ENCODE results near the gene ICAM1. TPM values are rescaled to one million over a fixed set of nuclear protein-coding genes. Genes with fewer than 3 reads are reported as not detected.
"Not testable (repeated sequence)": the region's sequence is repeated elsewhere in the genome, so short reads cannot be mapped to it uniquely, and the experiment has no call there.

ICAM1 gene
- total RNA-seq, 1 donor from 2014 or later, result 0.41 TPM

DNA sequence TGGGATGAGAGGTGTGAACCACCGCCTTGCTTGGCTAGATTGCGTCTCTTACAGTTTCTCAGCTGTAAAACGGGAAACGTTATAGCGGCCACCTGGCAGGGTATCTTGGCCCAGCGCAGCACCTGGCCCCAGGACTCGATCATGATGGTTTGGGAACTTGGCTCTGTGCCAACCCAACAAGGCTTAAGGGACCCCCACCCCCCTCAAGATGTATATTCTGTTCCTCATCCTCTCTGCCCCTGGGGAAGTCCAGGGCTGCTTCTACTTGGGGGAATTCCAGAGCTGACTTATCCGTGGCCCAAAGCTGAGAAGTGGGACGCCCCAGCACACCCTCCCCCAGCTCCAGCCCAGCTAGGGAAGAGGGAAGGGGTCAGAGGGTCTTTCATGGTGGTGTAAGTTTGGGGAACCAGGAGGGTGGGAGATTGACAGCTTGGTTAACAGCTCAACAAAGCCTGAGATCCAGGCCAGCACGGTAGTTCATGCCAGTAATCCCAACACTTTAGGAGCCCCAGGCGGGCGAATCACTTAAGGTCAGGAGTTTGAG, 695 bp downstream of the ICAM1 start:
- DNase-seq (ENCODE audit: low spot score in 2 of 2), result no peak
- no peak for FAIRE-seq

DNA sequence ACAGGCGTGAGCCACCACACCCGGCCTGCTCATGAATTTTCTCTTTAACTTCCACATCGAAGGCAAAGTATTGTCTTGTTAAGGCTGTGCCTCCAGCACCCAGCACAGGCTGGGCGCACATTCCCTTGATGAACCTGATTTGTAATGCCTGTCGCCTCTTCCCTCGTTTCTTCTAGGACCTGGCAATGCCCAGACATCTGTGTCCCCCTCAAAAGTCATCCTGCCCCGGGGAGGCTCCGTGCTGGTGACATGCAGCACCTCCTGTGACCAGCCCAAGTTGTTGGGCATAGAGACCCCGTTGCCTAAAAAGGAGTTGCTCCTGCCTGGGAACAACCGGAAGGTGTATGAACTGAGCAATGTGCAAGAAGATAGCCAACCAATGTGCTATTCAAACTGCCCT, 3.7 kb downstream of the ICAM1 start:
- no peak for FAIRE-seq

GRCh38 chr19:10277795-10278589, 7.1 kb downstream of the ICAM1 start:
- FAIRE-seq (no peak), DNase-seq (ENCODE audit: low spot score in 2 of 2) (no peak)

More for the DNA sequence above, 3.7 kb downstream of the ICAM1 start:
- no peak for DNase-seq (ENCODE audit: low spot score in 2 of 2)

- FAIRE-seq, result no peak
These were observed 8.0 kb downstream of the ICAM1 start for GRCh38 chr19:10278935-10279334.

DNA sequence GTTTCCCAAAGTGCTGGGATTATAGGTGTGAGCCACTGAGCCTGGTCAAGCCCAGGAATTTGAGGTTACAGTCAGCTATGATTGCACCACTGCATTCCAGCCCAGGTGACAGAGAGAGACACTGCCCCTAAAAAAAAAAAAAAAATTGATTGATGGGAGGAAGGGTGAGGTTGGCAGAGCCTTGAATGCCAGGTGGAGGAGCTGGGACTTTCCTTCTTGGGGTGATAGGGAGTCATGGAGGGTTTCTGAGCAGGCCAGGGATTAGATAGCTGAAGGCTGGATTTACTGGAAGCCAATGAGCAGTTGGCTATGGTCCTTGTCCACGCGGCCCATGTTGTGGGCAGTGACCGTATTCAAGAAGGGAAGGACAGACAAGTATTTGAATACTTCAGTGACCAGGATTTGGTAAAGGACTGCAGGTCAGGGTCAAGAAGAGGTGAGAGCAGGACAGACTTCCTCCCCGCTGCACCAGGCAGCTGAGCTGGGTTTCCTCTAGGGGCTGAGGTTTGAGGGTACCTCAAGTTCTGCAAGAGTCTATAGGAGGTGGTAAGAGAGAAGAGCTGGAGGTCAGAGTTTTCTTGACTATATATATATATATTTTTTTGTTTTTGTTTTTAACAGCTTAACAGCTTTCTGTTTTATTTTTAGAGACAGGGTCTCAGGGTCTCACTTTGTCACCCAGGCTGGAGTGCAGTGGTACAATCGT, 9.0 kb downstream of the ICAM1 start:
- DNase-seq (ENCODE audit: low spot score in 2 of 2), result no peak
- FAIRE-seq, result no peak

More at GRCh38 chr19:10278935-10279334, 8.0 kb downstream of the ICAM1 start:
- no peak for DNase-seq (ENCODE audit: low spot score in 2 of 2)

GRCh38 chr19:10282043-10282442, 11.1 kb downstream of the ICAM1 start:
- FAIRE-seq; DNase-seq (ENCODE audit: low spot score in 2 of 2): not testable (repeated sequence)

GRCh38 chr19:10283301-10284064, 12.6 kb downstream of the ICAM1 start:
- no peak for DNase-seq (ENCODE audit: low spot score in 2 of 2)
- FAIRE-seq, result no peak

DNA sequence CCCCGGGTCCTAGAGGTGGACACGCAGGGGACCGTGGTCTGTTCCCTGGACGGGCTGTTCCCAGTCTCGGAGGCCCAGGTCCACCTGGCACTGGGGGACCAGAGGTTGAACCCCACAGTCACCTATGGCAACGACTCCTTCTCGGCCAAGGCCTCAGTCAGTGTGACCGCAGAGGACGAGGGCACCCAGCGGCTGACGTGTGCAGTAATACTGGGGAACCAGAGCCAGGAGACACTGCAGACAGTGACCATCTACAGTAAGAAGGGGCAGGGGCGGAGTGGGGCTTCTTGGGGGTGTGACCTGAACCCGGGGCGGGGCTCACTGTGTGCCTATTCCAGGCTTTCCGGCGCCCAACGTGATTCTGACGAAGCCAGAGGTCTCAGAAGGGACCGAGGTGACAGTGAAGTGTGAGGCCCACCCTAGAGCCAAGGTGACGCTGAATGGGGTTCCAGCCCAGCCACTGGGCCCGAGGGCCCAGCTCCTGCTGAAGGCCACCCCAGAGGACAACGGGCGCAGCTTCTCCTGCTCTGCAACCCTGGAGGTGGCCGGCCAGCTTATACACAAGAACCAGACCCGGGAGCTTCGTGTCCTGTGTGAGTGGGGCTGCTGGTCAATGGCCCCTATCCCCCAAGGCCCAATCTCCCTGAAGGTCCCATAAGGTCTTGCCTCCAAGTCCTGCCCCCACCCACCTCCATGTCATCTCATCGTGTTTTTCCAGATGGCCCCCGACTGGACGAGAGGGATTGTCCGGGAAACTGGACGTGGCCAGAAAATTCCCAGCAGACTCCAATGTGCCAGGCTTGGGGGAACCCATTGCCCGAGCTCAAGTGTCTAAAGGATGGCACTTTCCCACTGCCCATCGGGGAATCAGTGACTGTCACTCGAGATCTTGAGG, 13.4 kb downstream of the ICAM1 start:
- FAIRE-seq (no peak), DNase-seq (ENCODE audit: low spot score in 2 of 2) (no peak)

DNA sequence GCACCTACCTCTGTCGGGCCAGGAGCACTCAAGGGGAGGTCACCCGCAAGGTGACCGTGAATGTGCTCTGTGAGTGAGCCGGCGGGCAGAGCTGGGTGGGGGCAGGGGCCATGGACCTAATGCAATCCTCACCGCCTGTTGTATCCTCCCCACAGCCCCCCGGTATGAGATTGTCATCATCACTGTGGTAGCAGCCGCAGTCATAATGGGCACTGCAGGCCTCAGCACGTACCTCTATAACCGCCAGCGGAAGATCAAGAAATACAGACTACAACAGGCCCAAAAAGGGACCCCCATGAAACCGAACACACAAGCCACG, 14.0 kb downstream of the ICAM1 start:
- DNase-seq (ENCODE audit: low spot score in 2 of 2) (no peak), FAIRE-seq (no peak)

- FAIRE-seq (no peak), DNase-seq (ENCODE audit: low spot score in 2 of 2) (no peak)
These were observed 14.5 kb downstream of the ICAM1 start for GRCh38 chr19:10285393-10285792.

- DNase-seq (ENCODE audit: low spot score in 2 of 2), result no peak
- no peak for FAIRE-seq
These were observed 16.1 kb downstream of the ICAM1 start, which contains the start of gene ICAM4 for GRCh38 chr19:10286803-10287737. Gene ICAM4, plus strand, starts transcription at chr19:10286955. Its CDS starts 58 bp downstream, at chr19:10287013.

GRCh38 chr19:10288662-10289166, 17.8 kb downstream of the ICAM1 start:
- FAIRE-seq, result no peak
- no peak for DNase-seq (ENCODE audit: low spot score in 2 of 2)

DNA sequence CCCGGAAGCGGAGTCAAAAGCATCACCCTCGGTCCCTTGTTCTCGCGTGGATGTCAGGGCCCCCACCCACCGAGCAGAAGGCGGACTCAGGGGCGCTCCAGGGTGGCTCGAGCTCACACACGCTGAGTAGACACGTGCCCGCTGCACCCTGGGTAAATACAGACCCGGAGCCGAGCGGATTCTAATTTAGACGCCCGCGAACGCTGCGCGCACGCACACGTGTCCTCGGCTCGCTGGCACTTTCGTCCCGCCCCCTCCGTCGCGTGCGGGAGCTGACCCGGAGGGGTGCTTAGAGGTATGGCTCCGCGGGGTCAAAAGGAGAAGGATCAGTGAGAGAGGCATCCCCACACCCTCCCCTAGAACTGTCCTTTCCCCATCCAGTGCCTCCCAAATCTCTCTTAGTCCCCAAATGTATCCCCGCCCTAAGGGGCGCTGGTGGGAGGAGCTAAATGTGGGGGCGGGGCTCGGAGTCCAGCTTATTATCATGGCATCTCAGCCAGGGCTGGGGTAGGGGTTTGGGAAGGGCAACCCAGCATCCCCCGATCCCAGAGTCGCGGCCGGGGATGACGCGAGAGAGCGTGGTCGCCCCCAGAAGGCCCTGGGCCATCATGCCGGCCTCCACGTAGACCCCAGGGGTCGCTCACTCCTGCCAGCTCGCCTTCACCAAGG, 18.4 kb downstream of the ICAM1 start:
- FAIRE-seq (no peak), DNase-seq (ENCODE audit: low spot score in 2 of 2) (no peak)

GRCh38 chr19:10289836-10290356, 19.0 kb downstream of the ICAM1 start, which contains the start of gene ICAM5:
Gene ICAM5, plus strand, starts transcription at chr19:10289952. Its CDS starts 92 bp downstream, at chr19:10290044.
- no peak for FAIRE-seq

GRCh38 chr19:10290357-10290875, 19.5 kb downstream of the ICAM1 start:
- no peak for FAIRE-seq
- DNase-seq (ENCODE audit: low spot score in 2 of 2), result no peak

More at GRCh38 chr19:10289836-10290356, 19.0 kb downstream of the ICAM1 start, which contains the start of gene ICAM5:
- no peak for DNase-seq (ENCODE audit: low spot score in 2 of 2)

DNA sequence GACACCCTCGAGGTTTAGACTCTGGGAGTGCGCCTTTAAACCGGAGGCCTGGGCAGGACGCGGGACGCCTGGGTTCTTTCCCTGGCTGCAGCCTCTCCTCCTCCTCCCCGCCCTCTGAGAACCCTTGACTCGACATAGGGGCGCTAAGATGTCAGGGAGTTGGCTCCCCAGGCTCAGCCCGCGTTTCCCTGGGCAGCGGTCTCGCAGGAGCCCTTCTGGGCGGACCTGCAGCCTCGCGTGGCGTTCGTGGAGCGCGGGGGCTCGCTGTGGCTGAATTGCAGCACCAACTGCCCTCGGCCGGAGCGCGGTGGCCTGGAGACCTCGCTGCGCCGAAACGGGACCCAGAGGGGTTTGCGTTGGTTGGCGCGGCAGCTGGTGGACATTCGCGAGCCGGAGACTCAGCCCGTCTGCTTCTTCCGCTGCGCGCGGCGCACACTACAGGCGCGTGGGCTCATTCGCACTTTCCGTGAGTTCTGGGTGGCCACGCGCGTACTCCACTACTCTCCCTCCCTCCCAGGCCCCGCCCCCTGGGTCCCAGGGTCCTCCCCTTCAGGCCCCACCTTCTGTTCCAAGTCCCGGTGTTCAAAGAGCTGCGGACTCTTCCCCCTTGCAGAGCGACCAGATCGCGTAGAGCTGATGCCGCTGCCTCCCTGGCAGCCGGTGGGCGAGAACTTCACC, 20.1 kb downstream of the ICAM1 start:
- DNase-seq (ENCODE audit: low spot score in 2 of 2) (no peak), FAIRE-seq (no peak)
